Common myeloid progenitor, CD34-positive (primary cell): ENCODE measurements around the gene YY1.
"Not testable (repeated sequence)": the region's sequence is repeated elsewhere in the genome, so short reads cannot be mapped to it uniquely, and the experiment has no call there.

Experiments used
- CTCF ChIA-PET: fragments of 350-600 bp; sonication (Branson Sonifier 250); formaldehyde crosslinking; loops from one replicate; lab custom pipeline; 2021; ENCODE audit warnings: antibody characterized with exemption; lab: Charles Lee
- POLR2A ChIA-PET: fragments of 350-600 bp; sonication (Branson Sonifier 250); formaldehyde crosslinking; loops from one replicate; lab custom pipeline; 2021; ENCODE audit warnings: antibody characterized with exemption; lab: Charles Lee
- DNase-seq, 3 donors: peaks; one replicate each; pipeline versions ENCODE4 v3.0.0 to v3.0.0-alpha.2; 2013
- H3K27ac ChIP-seq, 2 experiments: 1 replicate in 1 of 2; 2 replicates in 1 of 2; pipeline ENCODE4 v1.7.0; 2013; ENCODE audit warnings: inconsistent platforms in 2 of 2, low read length in 2 of 2, mild to moderate bottlenecking in 2 of 2, low read depth in 1 of 2, moderate library complexity in 1 of 2; ENCODE audit not compliant: severe bottlenecking in 2 of 2, insufficient read depth in 1 of 2, poor library complexity in 1 of 2
- H3K27me3 ChIP-seq, 5 experiments: replicated peaks in 2 of 5; 1 replicate in 3 of 5; 2 replicates in 2 of 5; pipeline versions ENCODE4 v1.6.1 to v1.7.0; 2013; ENCODE audit warnings: low read length in 4 of 5, mild to moderate bottlenecking in 2 of 5, moderate library complexity in 2 of 5, inconsistent platforms in 1 of 5; ENCODE audit not compliant: insufficient read depth in 5 of 5, control insufficient read depth in 4 of 5
- H3K36me3 ChIP-seq, 4 experiments: 1 replicate in 2 of 4; 2 replicates in 2 of 4; pipeline versions ENCODE4 v1.6.1 to v1.7.0; 2013; ENCODE audit warnings: low read length in 3 of 4, control low read depth in 1 of 4, mild to moderate bottlenecking in 1 of 4; ENCODE audit not compliant: control insufficient read depth in 4 of 4, insufficient read depth in 4 of 4
- H3K4me1 ChIP-seq, 4 experiments: 1 replicate in 3 of 4; 2 replicates in 1 of 4; pipeline versions ENCODE4 v1.6.1 to v1.7.1; 2013; ENCODE audit warnings: low read length in 3 of 4, mild to moderate bottlenecking in 3 of 4, control low read depth in 1 of 4, inconsistent platforms in 1 of 4, moderate library complexity in 1 of 4; ENCODE audit not compliant: control insufficient read depth in 4 of 4, insufficient read depth in 4 of 4; ENCODE audit errors: control extremely low read depth in 1 of 4
- H3K4me3 ChIP-seq, 7 experiments: 1 replicate in 4 of 7; 2 replicates in 3 of 7; pipeline versions ENCODE4 v1.5.1 to v1.7.0; 2013; ENCODE audit warnings: mild to moderate bottlenecking in 7 of 7, low read length in 6 of 7, moderate library complexity in 6 of 7, inconsistent platforms in 2 of 7, low read depth in 2 of 7, control low read depth in 1 of 7; ENCODE audit not compliant: insufficient read depth in 4 of 7, control insufficient read depth in 1 of 7; ENCODE audit errors: extremely low read depth in 1 of 7
- H3K9me3 ChIP-seq, 5 experiments: 1 replicate in 4 of 5; 2 replicates in 1 of 5; pipeline versions ENCODE4 v1.6.1 to v1.7.1; 2013; ENCODE audit warnings: low read length in 4 of 5, mild to moderate bottlenecking in 2 of 5, inconsistent platforms in 1 of 5, low read depth in 1 of 5, moderate library complexity in 1 of 5; ENCODE audit not compliant: control insufficient read depth in 4 of 5, insufficient read depth in 2 of 5; ENCODE audit errors: control extremely low read depth in 1 of 5
- WGBS: methylation state at CpG from one replicate; pipeline ENCODE4 v1.1.5; 2013; ENCODE audit not compliant: insufficient coverage; 5-methylcytosine and 5-hydroxymethylcytosine counted together

YY1 gene

DNA sequence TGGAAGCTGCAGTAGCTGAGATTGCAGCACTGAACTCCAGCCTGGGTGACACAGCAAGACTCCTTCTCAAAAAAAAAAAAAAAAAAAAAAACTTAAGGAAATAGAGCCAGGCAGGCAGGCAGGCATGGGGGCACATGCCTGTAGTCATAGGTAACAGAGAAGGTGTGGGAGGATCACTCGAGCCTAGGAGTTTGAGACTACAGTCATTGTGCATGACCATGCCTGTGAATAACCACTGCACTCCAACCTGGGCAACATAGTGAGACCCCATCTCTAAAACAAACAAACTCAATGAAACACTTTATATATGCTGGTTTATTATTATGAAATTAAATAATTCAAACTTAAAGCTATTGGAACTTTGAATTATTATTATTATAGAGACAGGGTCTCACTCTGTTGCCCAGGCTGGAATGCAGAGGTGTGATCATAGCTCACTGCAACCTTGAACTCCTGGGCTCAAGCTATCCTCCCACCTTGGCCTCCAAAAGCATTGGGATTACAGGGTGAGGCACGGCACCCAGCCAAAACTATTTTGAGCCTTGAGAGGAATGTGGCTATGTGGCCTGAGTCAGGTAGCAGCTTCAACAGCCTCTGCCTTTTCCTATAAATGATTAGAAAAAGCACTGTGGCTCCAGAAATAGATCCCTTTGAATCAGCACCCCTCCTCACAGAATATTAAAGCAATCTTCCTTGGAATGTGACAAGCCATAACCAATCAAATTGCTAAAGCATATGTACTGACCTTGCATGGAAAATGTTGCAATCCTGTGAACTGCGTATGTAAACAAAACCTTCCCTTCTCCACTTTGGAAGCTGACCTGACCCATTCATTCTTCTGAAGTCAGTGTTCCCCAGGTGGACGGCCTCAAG is 34.7 kb upstream of the YY1 start:
- no peak for DNase-seq
- CTCF ChIA-PET, result interaction anchor here (0.6 to 2.3 kb wide), 6 partner anchors 9 to 237 kb away, joined by 3 to 8 read pairs (median 5); no protein-coding TSS in a partner anchor
- WGBS, result 100% methylated on average over 3 of the region's 4 CpGs

DNA sequence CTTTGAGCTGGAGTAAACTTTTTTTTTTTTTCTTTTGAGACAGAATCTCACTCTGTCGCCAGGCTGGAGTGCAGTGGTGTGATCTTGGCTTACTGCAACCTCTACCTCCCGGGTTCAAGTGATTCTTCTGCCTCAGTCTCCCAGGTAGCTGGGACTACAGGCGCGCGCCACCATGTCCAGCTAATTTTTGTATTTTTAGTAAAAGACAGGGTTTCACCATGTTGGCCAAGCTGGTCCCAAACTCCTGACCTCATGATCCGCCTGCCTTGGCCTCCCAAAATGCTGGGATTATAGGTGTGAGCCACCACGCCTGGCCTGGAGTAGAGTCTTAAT is 34.1 kb upstream of the YY1 start:
- DNase-seq, H3K36me3 ChIP-seq, H3K27me3 ChIP-seq, POLR2A ChIA-PET, H3K27ac ChIP-seq, H3K9me3 ChIP-seq, H3K4me3 ChIP-seq, H3K4me1 ChIP-seq: not testable (repeated sequence)
- WGBS, result 85% methylated on average over 5 of the region's 7 CpGs
- CTCF ChIA-PET, result interaction anchor here (0.7 to 2.3 kb wide), 8 partner anchors 10 to 94 kb away, joined by 3 to 8 read pairs (median 4); no protein-coding TSS in a partner anchor

More for the DNA sequence above, 34.7 kb upstream of the YY1 start:
- H3K27me3 ChIP-seq, result no peaks in the 10 kb centered on the region
- H3K36me3 ChIP-seq, result no peaks in the 10 kb centered on the region
- POLR2A ChIA-PET, result no interaction called here
- H3K4me1 ChIP-seq, result no peaks in the 10 kb centered on the region
- no peak overlapping the region for H3K4me3 ChIP-seq
- no peak overlapping the region for H3K27ac ChIP-seq
- no peaks in the 10 kb centered on the region for H3K9me3 ChIP-seq

- H3K4me1 ChIP-seq, DNase-seq, H3K27ac ChIP-seq, CTCF ChIA-PET, POLR2A ChIA-PET, H3K27me3 ChIP-seq, H3K4me3 ChIP-seq, H3K36me3 ChIP-seq, H3K9me3 ChIP-seq: not testable (repeated sequence)
- 97% methylated on average over 7 of the region's 10 CpGs for WGBS
Measured at GRCh38 chr14:100207588-100207987, 31.4 kb upstream of the YY1 start.

DNA sequence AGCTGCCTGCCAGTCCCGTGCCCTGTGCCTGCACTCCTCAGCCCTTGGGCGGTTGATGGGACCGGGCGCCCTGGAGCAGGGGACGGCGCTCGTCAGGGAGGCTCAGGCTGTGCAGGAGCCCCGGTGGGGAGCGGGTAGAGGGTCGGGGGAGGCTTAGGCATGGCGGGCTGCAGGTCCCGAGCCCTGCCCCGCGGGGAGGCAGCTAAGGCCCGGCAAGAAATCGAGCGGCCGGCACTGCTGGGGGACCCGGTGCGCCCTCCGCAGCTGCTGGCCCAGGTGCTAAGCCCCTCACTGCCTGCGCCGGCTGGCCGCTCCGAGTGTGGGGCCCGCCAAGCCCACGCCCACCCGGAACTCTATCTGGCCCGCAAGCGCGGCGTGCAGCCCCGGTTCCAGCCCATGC is 30.8 kb upstream of the YY1 start:
- H3K27ac ChIP-seq, H3K36me3 ChIP-seq, CTCF ChIA-PET, H3K4me1 ChIP-seq, H3K4me3 ChIP-seq, DNase-seq, H3K9me3 ChIP-seq, H3K27me3 ChIP-seq, POLR2A ChIA-PET: not testable (repeated sequence)
- WGBS, result 100% methylated on average over 17 of the region's 33 CpGs

DNA sequence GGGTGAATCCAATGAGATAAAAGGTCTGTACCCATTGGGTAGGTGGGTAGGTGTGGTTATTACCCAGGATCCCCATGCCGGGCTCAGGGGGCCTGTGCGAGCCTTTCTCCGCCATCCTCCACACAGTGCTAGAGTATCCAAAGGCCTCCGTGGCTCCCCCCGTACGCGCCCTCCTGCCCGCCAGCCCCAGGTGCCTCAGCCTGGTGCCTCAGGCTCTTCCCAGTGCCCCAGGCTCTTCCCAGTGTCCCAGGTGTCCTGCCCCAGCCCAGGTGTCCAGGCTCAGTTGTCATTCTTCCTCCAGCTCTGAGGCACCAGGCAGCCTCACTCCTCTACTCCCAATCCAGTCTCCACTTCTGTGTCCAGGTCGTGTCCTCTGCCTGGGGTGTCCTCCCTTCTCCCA is 27.6 kb upstream of the YY1 start:
- Histone ChIP-seq H3K36me3 (no peaks in the 10 kb centered on the region), H3K4me1 (peaks cover 5 to 25% (median 21%) of the 10 kb centered on the region in 4 experiments), H3K4me3 (no peak overlapping the region), H3K27me3 (no peaks in the 10 kb centered on the region), H3K27ac (no peak overlapping the region), H3K9me3 (no peaks in the 10 kb centered on the region)
- POLR2A ChIA-PET, result no interaction called here
- no peak for DNase-seq
- CTCF ChIA-PET, result interaction anchor here (0.6 to 1.6 kb wide), 6 partner anchors 8 to 107 kb away, joined by 3 to 5 read pairs (median 3); no protein-coding TSS in a partner anchor
- WGBS, result 100% methylated on average over 7 of the region's 9 CpGs

DNA sequence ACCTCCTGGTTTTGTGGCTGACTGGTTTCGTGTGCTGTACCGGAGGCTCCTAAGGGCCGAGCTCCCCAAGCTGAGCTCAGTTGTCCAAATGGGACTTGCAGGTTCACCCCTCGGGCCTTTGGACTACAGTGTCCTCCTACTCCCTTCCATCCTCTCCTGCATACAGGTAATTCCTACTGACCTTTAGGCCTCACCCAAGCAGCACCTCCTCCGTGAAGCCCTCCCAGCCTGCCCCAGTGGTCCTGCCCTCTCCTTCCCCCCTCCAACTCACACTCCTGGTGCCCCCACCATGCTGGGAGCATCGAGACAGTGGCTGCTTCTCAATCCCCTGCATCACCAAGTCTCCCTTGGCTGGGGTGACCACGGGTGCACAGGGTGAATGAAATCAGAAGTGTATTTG is 27.1 kb upstream of the YY1 start:
- DNase-seq, result no peak
- Histone ChIP-seq H3K27ac (no peak overlapping the region), H3K27me3 (no peaks in the 10 kb centered on the region), H3K36me3 (no peaks in the 10 kb centered on the region), H3K4me3 (no peak overlapping the region), H3K4me1 (peaks cover 5 to 25% (median 21%) of the 10 kb centered on the region in 4 experiments), H3K9me3 (no peaks in the 10 kb centered on the region)
- POLR2A ChIA-PET, result no interaction called here
- WGBS, result 82% methylated on average over 5 of the region's 7 CpGs
- CTCF ChIA-PET, result interaction anchor here (0.6 to 1.6 kb wide), 4 partner anchors 9 to 19 kb away, joined by 3 to 5 read pairs (median 3); no protein-coding TSS in a partner anchor
